IMR-90 (cell line): Measurements from ENCODE around the gene OLFML1. TPM values are rescaled to one million over a fixed set of nuclear protein-coding genes. Genes with fewer than 3 reads are reported as not detected.

ENCODE experiments used
- ATAC-seq: fragments of 200-7000 bp; cut with Tn5 transposase; 2 replicates; pipeline ENCODE4 v1.9.1; 2020; ENCODE audit warnings: low read depth, mild to moderate bottlenecking, moderate library complexity
- BruUV-seq: library from RNA; stranded (reverse); fragments of 400-500 nt; replicated peaks from 2 replicates; lab custom pipeline; 2021; lab: Mats Ljungman, UMichigan
- CTCF ChIA-PET: fragments of 300-600 bp; formaldehyde crosslinking; extraction: SDS; loops from one replicate; lab custom pipeline; 2021; ENCODE audit warnings: antibody characterized with exemption; lab: Yijun Ruan, JAX
- POLR2A ChIA-PET: fragments of 300-600 bp; sonication (Branson Sonifier 250); formaldehyde crosslinking; loops from one replicate; lab custom pipeline; 2022; ENCODE audit warnings: antibody characterized with exemption; ENCODE audit not compliant: unreplicated experiment; lab: Charles Lee
- DNase-seq: peaks from one replicate; pipeline ENCODE4 v3.0.0; 2013
- H2AFZ ChIP-seq: replicated peaks from 2 replicates; pipeline ENCODE3; 2013; ENCODE audit warnings: low read length, mild to moderate bottlenecking; ENCODE audit not compliant: poor library complexity
- H2AK5ac ChIP-seq: 2 replicates; pipeline ENCODE4 v1.6.1; 2013; ENCODE audit warnings: low read depth, low read length, inconsistent platforms
- H2AK9ac ChIP-seq: replicated peaks from 2 replicates; pipeline ENCODE3; 2013; ENCODE audit warnings: mild to moderate bottlenecking, low read depth, low read length, moderate library complexity; ENCODE audit not compliant: poor library complexity
- H2BK120ac ChIP-seq: 2 replicates; pipeline ENCODE4 v1.6.1; 2013; ENCODE audit warnings: low read depth, low read length, inconsistent platforms
- H2BK15ac ChIP-seq: 3 replicates; pipeline ENCODE4 v1.6.1; 2013; ENCODE audit warnings: low read depth, low read length, inconsistent platforms
- H2BK20ac ChIP-seq: 2 replicates; pipeline ENCODE4 v1.6.1; 2013; ENCODE audit warnings: low read depth, mild to moderate bottlenecking, inconsistent platforms, low read length, moderate library complexity
- H2BK5ac ChIP-seq: 2 replicates; pipeline ENCODE4 v1.6.1; 2013; ENCODE audit warnings: mild to moderate bottlenecking, low read depth, low read length, inconsistent platforms; ENCODE audit not compliant: poor library complexity, severe bottlenecking
- H3K14ac ChIP-seq: replicated peaks from 2 replicates; pipeline ENCODE4 v1.6.1; 2013; ENCODE audit warnings: low read depth, low read length, inconsistent platforms
- H3K18ac ChIP-seq: 2 replicates; pipeline ENCODE4 v1.6.1; 2013; ENCODE audit warnings: low read depth, low read length, control low read depth
- H3K23ac ChIP-seq: 2 replicates; pipeline ENCODE4 v1.6.1; 2013; ENCODE audit warnings: low read depth, low read length, inconsistent platforms
- H3K27ac ChIP-seq: 2 replicates; pipeline ENCODE4 v1.5.1; 2013; ENCODE audit warnings: mild to moderate bottlenecking, control low read depth, low read length; ENCODE audit not compliant: insufficient read depth
- H3K27me3 ChIP-seq: 2 replicates; pipeline ENCODE4 v1.6.1; 2013; ENCODE audit warnings: low read length; ENCODE audit not compliant: control insufficient read depth, insufficient read depth
- H3K36me3 ChIP-seq: 2 replicates; pipeline ENCODE4 v1.6.1; 2013; ENCODE audit warnings: low read length, mixed read lengths; ENCODE audit not compliant: control insufficient read depth, insufficient read depth
- H3K4ac ChIP-seq: 2 replicates; pipeline ENCODE4 v1.6.1; 2013; ENCODE audit warnings: low read depth, low read length, inconsistent platforms
- H3K4me1 ChIP-seq: 2 replicates; pipeline ENCODE4 v1.6.1; 2013; ENCODE audit warnings: low read length, mixed read lengths; ENCODE audit not compliant: control insufficient read depth, insufficient read depth
- H3K4me2 ChIP-seq: 2 replicates; pipeline ENCODE4 v1.6.1; 2013; ENCODE audit warnings: low read depth, mild to moderate bottlenecking, control low read depth, low read length, moderate library complexity
- H3K4me3 ChIP-seq: 2 replicates; pipeline ENCODE4 v1.5.1; 2013; ENCODE audit warnings: low read depth, mild to moderate bottlenecking, control low read depth, low read length, moderate library complexity; ENCODE audit not compliant: insufficient read depth
- H3K56ac ChIP-seq: 2 replicates; pipeline ENCODE4 v1.6.1; 2013; ENCODE audit warnings: low read length, inconsistent platforms; ENCODE audit not compliant: insufficient read depth; ENCODE audit errors: extremely low read depth
- H3K79me1 ChIP-seq, 2 experiments: 2 replicates each; pipeline ENCODE4 v1.6.1; 2013; ENCODE audit warnings: low read length in 2 of 2, inconsistent platforms in 1 of 2, low read depth in 1 of 2
- H3K9ac ChIP-seq: 2 replicates; pipeline ENCODE4 v1.6.1; 2013; ENCODE audit warnings: low read depth, low read length, control low read depth
- H3K9me1 ChIP-seq: 2 replicates; pipeline ENCODE4 v1.6.1; 2013; ENCODE audit warnings: low read length, inconsistent platforms; ENCODE audit not compliant: insufficient read depth
- H3K9me3 ChIP-seq: 2 replicates; pipeline ENCODE4 v1.6.1; 2013; ENCODE audit warnings: low read length; ENCODE audit not compliant: control insufficient read depth, insufficient read depth
- H4K20me1 ChIP-seq: 2 replicates; pipeline ENCODE4 v1.6.1; 2013; ENCODE audit warnings: low read length, inconsistent platforms; ENCODE audit not compliant: insufficient read depth
- H4K5ac ChIP-seq: 2 replicates; pipeline ENCODE4 v1.6.1; 2013; ENCODE audit warnings: mild to moderate bottlenecking, low read depth, low read length, control low read depth
- H4K8ac ChIP-seq, 2 experiments: 2 replicates each; pipeline ENCODE4 v1.6.1; 2013; ENCODE audit warnings: low read depth in 2 of 2, low read length in 2 of 2, control low read depth in 1 of 2, inconsistent platforms in 1 of 2
- H4K91ac ChIP-seq: 2 replicates; pipeline ENCODE4 v1.6.1; 2013; ENCODE audit warnings: low read depth, low read length, inconsistent platforms; ENCODE audit not compliant: insufficient read depth
- BHLHE40 ChIP-seq: fragments of 150-350 bp; IDR thresholded peaks from 2 replicates; pipeline ENCODE4 v1.6.1; 2016; ENCODE audit warnings: mild to moderate bottlenecking, low read depth, low read length
- CEBPB ChIP-seq: IDR thresholded peaks from 2 replicates; pipeline ENCODE4 v1.6.1; 2012; ENCODE audit warnings: low read depth, low read length, improper control_type of control experiment
- CHD1 ChIP-seq: IDR thresholded peaks from 2 replicates; pipeline ENCODE4 v1.6.1; 2012; ENCODE audit warnings: low read depth, low read length, improper control_type of control experiment
- CTCF ChIP-seq: conservative IDR thresholded peaks from 2 replicates; pipeline ENCODE4 v1.5.1; 2012; ENCODE audit warnings: mild to moderate bottlenecking, low read depth, low read length, improper control_type of control experiment
- ELK1 ChIP-seq: fragments of 150-350 bp; IDR thresholded peaks from 2 replicates; pipeline ENCODE4 v1.6.1; 2016; ENCODE audit warnings: low read depth, mild to moderate bottlenecking, low read length, moderate library complexity, borderline replicate concordance
- FOS ChIP-seq: fragments of 150-350 bp; IDR thresholded peaks from 2 replicates; pipeline ENCODE4 v1.6.1; 2016; ENCODE audit warnings: low read depth, low read length
- MAFK ChIP-seq: IDR thresholded peaks from 2 replicates; pipeline ENCODE4 v1.6.1; 2012; ENCODE audit warnings: low read depth, low read length, improper control_type of control experiment
- MAZ ChIP-seq: IDR thresholded peaks from 2 replicates; pipeline ENCODE4 v1.6.1; 2012; ENCODE audit warnings: low read depth, mild to moderate bottlenecking, low read length, improper control_type of control experiment, moderate library complexity, borderline replicate concordance
- MXI1 ChIP-seq: IDR thresholded peaks from 2 replicates; pipeline ENCODE4 v1.6.1; 2012; ENCODE audit warnings: low read depth, mild to moderate bottlenecking, low read length, moderate library complexity, borderline replicate concordance
- NFE2L2 ChIP-seq: fragments of 150-350 bp; IDR thresholded peaks from 2 replicates; pipeline ENCODE4 v1.6.1; 2016; ENCODE audit warnings: low read depth, mild to moderate bottlenecking, low read length
- POLR2A ChIP-seq: IDR thresholded peaks from 2 replicates; pipeline ENCODE4 v1.6.1; 2012; ENCODE audit warnings: mild to moderate bottlenecking, low read depth, low read length
- RAD21 ChIP-seq: IDR thresholded peaks from 2 replicates; pipeline ENCODE4 v1.6.1; 2012; ENCODE audit warnings: low read length, improper control_type of control experiment
- RCOR1 ChIP-seq: IDR thresholded peaks from 2 replicates; pipeline ENCODE4 v1.6.1; 2012; ENCODE audit warnings: mild to moderate bottlenecking, low read length, improper control_type of control experiment; ENCODE audit not compliant: insufficient replicate concordance
- RFX5 ChIP-seq: IDR thresholded peaks from 2 replicates; pipeline ENCODE4 v1.8.0; 2012; ENCODE audit warnings: low read depth, mild to moderate bottlenecking, low read length, moderate library complexity
- SMC3 ChIP-seq: fragments of 150-350 bp; IDR thresholded peaks from 2 replicates; pipeline ENCODE4 v1.6.1; 2016; ENCODE audit warnings: low read depth, mild to moderate bottlenecking, antibody characterized with exemption, low read length, moderate library complexity
- WGBS, 2 experiments: methylation state at CpG; one replicate each; pipeline versions ENCODE4 v1.1.5 to v1.1.7; 2013; ENCODE audit warnings: missing lambda C conversion rate in 2 of 2; ENCODE audit not compliant: insufficient read length in 1 of 2; ENCODE audit errors: extremely low coverage in 2 of 2; 5-methylcytosine and 5-hydroxymethylcytosine counted together
- dilution Hi-C: fragments of 300-500 bp; cut with HindIII; formaldehyde crosslinking; loops from one replicate; pipeline ENCODE4 v1.14.3; 2018; ENCODE audit warnings: low sequenced_read_pairs; ENCODE audit not compliant: unreplicated experiment
- in situ Hi-C: fragments of 300-500 bp; cut with MboI; formaldehyde crosslinking; loops from 3 replicates; pipeline ENCODE4 v1.14.3; 2019; ENCODE audit warnings: low sequenced_read_pairs, inconsistent platforms, mixed read lengths
- intact Hi-C: fragments of 100-400 bp; cut with micrococcal nuclease; formaldehyde crosslinking; loops from 2 replicates; pipeline ENCODE4 v1.10.0; 2022
- polyA plus RNA-seq, 3 experiments: library from polyadenylated mRNA; depleted of rRNA; stranded (reverse); fragments of >200 nt; gene quantifications; 2 replicates each; pipeline ENCODE4 v1.2.3, GENCODE V29; 2012; ENCODE audit warnings: low replicate concordance in 1 of 3
- total RNA-seq: library from RNA; depleted of rRNA; stranded (reverse); fragments of >200 nt; gene quantifications from 2 replicates; pipeline ENCODE4 v1.2.3, GENCODE V29; 2012
- TF ChIP-seq, protein P1 (sequence below): fragments of 150-350 bp; IDR thresholded peaks from 2 replicates; pipeline ENCODE4 v1.6.1; 2017; ENCODE audit warnings: mild to moderate bottlenecking, antibody characterized with exemption, low read length, low read depth

OLFML1 gene
- total and polyA plus RNA-seq, 2 of the 4 experiments (the other 2 are of a cell fraction), result 0.10 to 0.18 TPM

DNA sequence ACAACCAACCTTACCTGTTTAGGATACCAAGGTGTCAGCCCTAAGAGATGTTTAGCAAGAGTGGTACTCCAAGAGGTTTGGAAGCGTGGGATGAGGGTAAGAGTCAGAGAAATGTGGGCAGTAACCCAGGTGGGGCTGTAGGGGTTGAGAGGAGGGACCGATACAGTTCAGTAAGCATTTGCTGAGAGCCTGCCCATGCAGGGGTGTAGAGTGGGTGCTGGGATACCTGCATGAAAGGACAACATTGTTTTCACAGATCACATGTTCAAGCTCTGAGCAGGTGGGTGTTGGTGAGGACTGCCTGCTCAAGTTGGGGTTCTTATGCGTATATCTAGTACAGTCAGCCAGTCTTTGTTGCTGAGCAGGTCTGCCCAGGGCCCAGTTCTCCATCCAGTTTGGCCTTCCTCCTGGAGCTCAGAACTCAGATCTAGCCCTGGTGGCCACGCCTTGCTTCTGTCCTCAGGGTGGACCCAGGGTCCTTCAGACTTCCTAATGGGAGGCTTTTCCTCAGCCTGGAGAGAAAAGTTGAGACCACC, 43.3 kb downstream of the OLFML1 start:
- ATAC-seq (no peak), DNase-seq (no peak)
- CTCF ChIA-PET, result no interaction called here
- no peak overlapping the region for H3K4me3 ChIP-seq
- no peak overlapping the region for H4K8ac ChIP-seq
- H3K27ac ChIP-seq, result no peak overlapping the region
- H2AFZ ChIP-seq, result no peak overlapping the region
- peaks cover 8% of the 10 kb centered on the region for H3K27me3 ChIP-seq
- no peak overlapping the region for H3K4me2 ChIP-seq
- no peaks in the 10 kb centered on the region for H3K4me1 ChIP-seq
- H3K56ac ChIP-seq, result no peak overlapping the region
- H3K9me3 ChIP-seq, result no peaks in the 10 kb centered on the region
- dilution Hi-C loops, result no loop called here
- no peak overlapping the region for H2BK120ac ChIP-seq
- H2AK9ac ChIP-seq, result no peak overlapping the region
- no TSS peak for BruUV-seq
- H4K91ac ChIP-seq, result no peak overlapping the region
- no peak overlapping the region for H3K14ac ChIP-seq
- H3K36me3 ChIP-seq, result no peaks in the 10 kb centered on the region
- no peak overlapping the region for H4K5ac ChIP-seq
- no peak overlapping the region for H2BK15ac ChIP-seq
- WGBS, 2 experiments, result no CpG with 5 or more reads among the region's 4 CpGs
- no peaks in the 10 kb centered on the region for H3K79me1 ChIP-seq
- in situ Hi-C loops, result no loop called here
- POLR2A ChIA-PET, result no interaction called here
- H3K9ac ChIP-seq, result no peak overlapping the region
- no peak overlapping the region for H3K18ac ChIP-seq
- TF ChIP-seq MAFK, result no peak
- TF ChIP-seq BHLHE40, result no peak
- no peak for TF ChIP-seq SMC3
- TF ChIP-seq CTCF, result no peak
- no peak for TF ChIP-seq RAD21
- no peak for TF ChIP-seq POLR2A
- TF ChIP-seq RFX5, result no peak
- TF ChIP-seq, protein P1, sequence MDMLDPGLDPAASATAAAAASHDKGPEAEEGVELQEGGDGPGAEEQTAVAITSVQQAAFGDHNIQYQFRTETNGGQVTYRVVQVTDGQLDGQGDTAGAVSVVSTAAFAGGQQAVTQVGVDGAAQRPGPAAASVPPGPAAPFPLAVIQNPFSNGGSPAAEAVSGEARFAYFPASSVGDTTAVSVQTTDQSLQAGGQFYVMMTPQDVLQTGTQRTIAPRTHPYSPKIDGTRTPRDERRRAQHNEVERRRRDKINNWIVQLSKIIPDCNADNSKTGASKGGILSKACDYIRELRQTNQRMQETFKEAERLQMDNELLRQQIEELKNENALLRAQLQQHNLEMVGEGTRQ, result no peak
- TF ChIP-seq MXI1, result no peak
- TF ChIP-seq CEBPB, result no peak
- TF ChIP-seq ELK1, result no peak
- no peak for TF ChIP-seq NFE2L2
- no peak for TF ChIP-seq RCOR1
- no peak for TF ChIP-seq FOS
- TF ChIP-seq MAZ, result no peak
- TF ChIP-seq CHD1, result no peak
- no peaks in the 10 kb centered on the region; the same call in 1 of the 2 replicates for H3K9me1 ChIP-seq
- no peak overlapping the region for H2BK5ac ChIP-seq
- no peak overlapping the region for H2AK5ac ChIP-seq
- H2BK20ac ChIP-seq, result no peak overlapping the region
- no peak overlapping the region for H3K23ac ChIP-seq
- no peak overlapping the region for H3K4ac ChIP-seq
- H4K20me1 ChIP-seq, result no peaks in the 10 kb centered on the region
- intact Hi-C loops, result no loop called here
